Kidney epithelial cell (primary cell): ENCODE results near the gene PPP2R3A. TPM values are rescaled to one million over a fixed set of nuclear protein-coding genes. Genes with fewer than 3 reads are reported as not detected.

ENCODE experiments used
- DNase-seq: peaks from one replicate; pipeline ENCODE4 v3.0.0-alpha.2; 2010; ENCODE audit warnings: low read depth
- H3K27me3 ChIP-seq: 2 replicates; pipeline ENCODE4 v1.6.0; 2011; ENCODE audit warnings: low read length; ENCODE audit not compliant: control insufficient read depth, insufficient read depth
- H3K36me3 ChIP-seq: 2 replicates; pipeline ENCODE4 v1.5.1; 2011; ENCODE audit warnings: low read length; ENCODE audit not compliant: control insufficient read depth, insufficient read depth
- H3K4me3 ChIP-seq: 2 replicates; pipeline ENCODE4 v1.5.1; 2011; ENCODE audit warnings: low read depth, mild to moderate bottlenecking, control low read depth, low read length
- total RNA-seq: library from RNA; depleted of rRNA; stranded (reverse); fragments of >200 nt; gene quantifications from 2 replicates; pipeline ENCODE4 v1.2.3, GENCODE V29; 2015
- TF ChIP-seq, protein P1 (sequence below): IDR thresholded peaks from 2 replicates; pipeline ENCODE4 v1.5.1; 2011; ENCODE audit warnings: mild to moderate bottlenecking, moderate library complexity, low read length, control low read depth, inconsistent platforms; ENCODE audit not compliant: insufficient read depth, poor library complexity, severe bottlenecking

PPP2R3A gene
- total RNA-seq, 1 donor from 2014 or later = 14.3 TPM

DNA sequence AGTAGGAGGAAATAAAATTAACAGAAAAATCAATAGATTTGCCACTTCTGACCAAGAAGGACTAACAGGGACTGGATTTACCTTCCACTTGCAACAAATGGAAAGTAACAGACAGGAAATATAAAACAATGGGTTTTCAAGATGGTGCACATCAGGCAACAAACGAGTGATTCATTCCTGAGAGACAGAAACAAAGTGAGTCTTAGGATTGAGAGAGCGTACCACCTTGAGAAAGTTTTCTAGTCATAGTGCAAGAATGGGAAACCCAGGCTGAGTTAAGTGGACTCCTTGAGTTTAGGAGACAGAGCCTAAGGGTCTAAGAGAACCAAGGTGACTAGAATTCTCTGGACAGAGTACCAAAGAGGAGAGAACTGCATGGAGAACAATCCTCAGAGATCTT, 101.7 kb downstream of the PPP2R3A start:
- TF ChIP-seq, protein P1, sequence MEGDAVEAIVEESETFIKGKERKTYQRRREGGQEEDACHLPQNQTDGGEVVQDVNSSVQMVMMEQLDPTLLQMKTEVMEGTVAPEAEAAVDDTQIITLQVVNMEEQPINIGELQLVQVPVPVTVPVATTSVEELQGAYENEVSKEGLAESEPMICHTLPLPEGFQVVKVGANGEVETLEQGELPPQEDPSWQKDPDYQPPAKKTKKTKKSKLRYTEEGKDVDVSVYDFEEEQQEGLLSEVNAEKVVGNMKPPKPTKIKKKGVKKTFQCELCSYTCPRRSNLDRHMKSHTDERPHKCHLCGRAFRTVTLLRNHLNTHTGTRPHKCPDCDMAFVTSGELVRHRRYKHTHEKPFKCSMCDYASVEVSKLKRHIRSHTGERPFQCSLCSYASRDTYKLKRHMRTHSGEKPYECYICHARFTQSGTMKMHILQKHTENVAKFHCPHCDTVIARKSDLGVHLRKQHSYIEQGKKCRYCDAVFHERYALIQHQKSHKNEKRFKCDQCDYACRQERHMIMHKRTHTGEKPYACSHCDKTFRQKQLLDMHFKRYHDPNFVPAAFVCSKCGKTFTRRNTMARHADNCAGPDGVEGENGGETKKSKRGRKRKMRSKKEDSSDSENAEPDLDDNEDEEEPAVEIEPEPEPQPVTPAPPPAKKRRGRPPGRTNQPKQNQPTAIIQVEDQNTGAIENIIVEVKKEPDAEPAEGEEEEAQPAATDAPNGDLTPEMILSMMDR = no peak
- Histone ChIP-seq H3K27me3 (no peaks in the 10 kb centered on the region), H3K4me3 (no peak overlapping the region), H3K36me3 (no peaks in the 10 kb centered on the region)
- DNase-seq = no peak

DNA sequence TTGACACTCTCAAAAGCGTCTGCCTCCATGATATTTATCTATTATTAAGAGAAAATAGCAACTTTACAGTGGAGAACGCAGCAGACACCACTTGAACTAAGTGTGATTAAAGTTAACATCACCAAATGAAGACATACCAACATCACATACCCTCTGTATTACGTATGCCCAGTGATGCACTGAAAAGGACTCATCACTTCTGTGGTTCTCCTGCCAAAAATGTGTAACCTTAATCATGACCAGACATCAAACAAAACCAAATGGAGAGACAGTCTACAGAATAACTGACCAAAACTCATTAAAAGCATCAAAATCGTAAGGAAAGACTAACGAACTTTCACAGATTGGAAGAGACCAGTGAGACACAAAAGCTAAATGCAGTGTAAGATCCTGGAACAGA, 103.2 kb downstream of the PPP2R3A start:
- Histone ChIP-seq H3K36me3 (no peaks in the 10 kb centered on the region), H3K4me3 (no peak overlapping the region), H3K27me3 (no peaks in the 10 kb centered on the region)
- TF ChIP-seq, protein P1 = no peak
- DNase-seq = no peak

DNA sequence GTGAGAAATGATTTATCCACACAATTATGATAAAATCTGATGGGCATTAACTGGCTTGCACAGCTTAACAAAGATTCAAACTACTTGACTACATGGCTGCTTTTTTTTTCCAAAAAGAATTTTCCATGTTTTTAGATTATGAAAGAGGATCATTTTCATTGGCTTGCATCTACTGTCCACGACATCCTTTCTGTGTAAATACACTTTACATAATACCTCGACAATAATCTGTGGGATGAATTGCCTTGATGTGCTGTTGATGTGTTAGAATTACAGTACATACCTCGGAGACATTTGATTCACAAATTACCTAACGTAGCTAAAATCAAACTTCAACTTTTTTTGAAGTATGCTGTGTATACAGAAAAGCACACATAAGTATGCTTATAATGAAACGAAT, 104.4 kb downstream of the PPP2R3A start:
- Histone ChIP-seq H3K27me3 (no peaks in the 10 kb centered on the region), H3K4me3 (no peak overlapping the region), H3K36me3 (no peaks in the 10 kb centered on the region)
- TF ChIP-seq, protein P1 = no peak
- DNase-seq = no peak

DNA sequence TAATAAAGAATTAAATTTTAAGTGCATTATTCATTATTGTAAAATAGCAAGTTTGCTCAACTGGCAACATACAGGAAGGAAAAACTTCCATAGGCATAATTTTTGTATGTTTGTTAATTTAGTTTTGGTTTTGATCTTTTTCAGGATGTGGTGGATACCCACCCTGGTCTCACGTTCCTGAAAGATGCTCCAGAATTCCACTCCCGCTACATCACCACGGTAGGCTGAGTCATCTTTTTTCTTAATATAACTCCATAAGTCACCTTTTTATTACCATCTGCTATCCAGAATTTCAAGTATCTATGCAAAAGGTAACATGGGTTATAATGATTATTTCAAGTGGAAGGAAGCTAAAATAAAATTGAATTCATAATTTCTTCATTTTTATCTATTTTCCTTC, 104.8 kb downstream of the PPP2R3A start:
- H3K4me3 ChIP-seq = no peak overlapping the region
- no peaks in the 10 kb centered on the region for H3K27me3 ChIP-seq
- DNase-seq = peak; percentile 32
- TF ChIP-seq, protein P1 = no peak
- H3K36me3 ChIP-seq = no peaks in the 10 kb centered on the region

DNA sequence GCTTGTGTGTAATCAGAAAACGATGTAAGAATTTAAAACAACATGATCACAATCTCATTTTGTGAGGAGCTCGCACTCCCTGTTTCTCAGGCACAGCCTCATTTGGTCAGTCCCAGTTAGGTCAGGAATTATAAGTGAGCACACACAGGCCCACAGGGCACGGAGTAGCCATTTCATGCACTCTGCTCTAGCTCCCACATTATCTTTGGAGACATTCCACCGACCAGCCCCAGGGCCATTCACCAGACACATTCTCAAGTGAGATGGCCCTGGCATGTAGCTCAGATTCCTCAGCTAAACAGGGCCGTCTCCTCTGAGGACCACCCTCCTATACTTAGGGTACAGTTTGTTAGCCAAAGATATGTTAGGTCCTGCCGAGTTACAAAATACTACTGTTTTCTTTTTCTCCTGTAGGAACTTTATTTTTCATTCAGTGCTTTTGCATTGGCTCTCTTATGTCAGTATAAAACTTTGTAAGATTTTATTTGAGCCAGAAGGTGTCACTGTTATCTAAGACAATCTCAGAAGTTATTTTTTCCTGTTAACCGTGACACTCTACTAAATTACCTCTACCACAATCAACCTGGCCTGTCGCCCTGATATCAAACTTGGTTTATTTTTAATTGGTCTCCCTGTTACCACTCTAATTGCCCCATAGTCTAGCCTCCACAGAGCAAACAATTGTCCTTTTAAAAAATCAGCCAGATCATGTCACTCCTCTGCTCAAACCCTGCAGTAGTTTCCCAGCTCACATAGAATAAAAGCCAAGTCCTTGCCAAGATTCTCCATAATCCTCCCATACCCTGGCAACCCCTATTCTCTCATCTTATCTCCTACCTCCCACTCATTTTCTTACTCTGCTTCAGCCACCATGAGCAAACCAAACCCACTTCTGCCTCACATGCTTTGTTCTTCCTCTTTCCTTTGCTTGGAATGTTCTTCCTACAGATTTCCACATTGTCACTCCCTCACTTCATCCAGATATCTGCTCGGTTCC, 105.7 kb downstream of the PPP2R3A start:
- DNase-seq = no peak
- TF ChIP-seq, protein P1 = peak; percentile 16
- H3K36me3 ChIP-seq = no peaks in the 10 kb centered on the region
- no peak overlapping the region for H3K4me3 ChIP-seq
- H3K27me3 ChIP-seq = no peaks in the 10 kb centered on the region
